Body of pancreas (tissue), 4 donors: ENCODE data around the gene PDZRN3. TPM values are rescaled to one million over a fixed set of nuclear protein-coding genes. Genes with fewer than 3 reads are reported as not detected.

Source experiments
- ATAC-seq: fragments of 150-250 bp; one replicate; pipeline ENCODE4 v1.9.1; 2016
- DNase-seq, 4 donors: peaks; one replicate each; pipeline ENCODE4 v3.0.0-alpha.2; 2019
- H3K27ac ChIP-seq, 4 donors: fragments of 200-600 bp; sonication (generic); 1 replicate in 3 of 4; 2 replicates in 1 of 4; pipeline versions ENCODE4 v1.5.1 to v1.6.1; 2016 to 2019; ENCODE audit warnings: mild to moderate bottlenecking in 1 of 4, mixed read lengths in 1 of 4, moderate library complexity in 1 of 4
- H3K27me3 ChIP-seq, 2 donors: fragments of 200-600 bp; sonication (generic); one replicate each; pipeline ENCODE4 v1.6.0; 2016; ENCODE audit warnings: mild to moderate bottlenecking in 1 of 2
- H3K36me3 ChIP-seq, 2 donors: fragments of 200-600 bp; sonication (generic); replicated peaks in 1 of 2; 2 replicates each; pipeline ENCODE4 v1.5.1; 2016; ENCODE audit warnings: low read depth in 2 of 2; ENCODE audit not compliant: insufficient read depth in 1 of 2
- H3K4me1 ChIP-seq: fragments of 200-600 bp; sonication (generic); one replicate; pipeline ENCODE4 v1.6.0; 2016
- H3K4me3 ChIP-seq, 2 donors: fragments of 200-600 bp; sonication (generic); 1 replicate in 1 of 2; 2 replicates in 1 of 2; pipeline ENCODE4 v1.5.1; 2016 to 2019
- H3K9me3 ChIP-seq, 3 donors: fragments of 200-600 bp; sonication (generic); 1 replicate in 2 of 3; 2 replicates in 1 of 3; pipeline ENCODE4 v1.5.1; 2016
- CTCF ChIP-seq, 7 experiments: fragments of 450-650 bp in 4 of 7; fragments of 200-600 bp in 3 of 7; sonication (generic) in 3 of 7; IDR thresholded peaks; one replicate each; pipeline ENCODE4 v1.5.1; 2016 to 2019; ENCODE audit warnings: antibody characterized with exemption in 7 of 7
- POLR2A ChIP-seq, 3 donors: fragments of 450-650 bp; IDR thresholded peaks; one replicate each; pipeline ENCODE4 v1.6.1; 2016; ENCODE audit warnings: antibody characterized with exemption in 3 of 3, mild to moderate bottlenecking in 2 of 3
- WGBS, 2 donors: methylation state at CpG; one replicate each; pipeline ENCODE4 v1.1.5; 2017; 5-methylcytosine and 5-hydroxymethylcytosine counted together
- intact Hi-C: fragments of 100-400 bp; cut with DNase I; formaldehyde crosslinking; loops from one replicate; pipeline ENCODE4 v1.15.1; 2023
- total RNA-seq, 2 donors: library from RNA; depleted of rRNA; stranded (reverse); fragments of >200 nt; gene quantifications; one replicate each; pipeline ENCODE4 v1.1.0, GENCODE V29; 2016

The PDZRN3 gene
- total RNA-seq, 2 donors from 2014 or later: 18.9 to 41.9 TPM

DNA sequence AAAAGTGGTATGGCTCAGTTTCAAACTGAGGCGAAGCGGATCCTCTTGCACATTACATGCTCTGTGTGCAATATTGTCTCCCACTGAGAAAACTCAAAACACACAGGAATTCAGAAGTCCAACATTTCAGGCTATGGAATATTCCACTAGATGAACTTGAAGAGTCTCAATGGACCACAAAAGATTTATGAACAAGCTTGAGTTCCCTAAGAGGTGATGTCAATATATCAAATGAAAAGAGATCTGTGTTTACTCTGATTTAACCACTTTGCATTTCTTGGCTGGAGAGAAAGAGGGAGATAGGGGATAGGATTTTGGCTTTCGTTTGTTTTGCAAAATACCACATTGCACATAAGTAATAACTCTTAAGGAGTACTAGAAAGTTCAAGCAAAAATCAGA is 20.3 kb downstream of the PDZRN3 start:
- intact Hi-C loops: no loop called here
- ATAC-seq: no peak
- Histone ChIP-seq H3K9me3 (no peaks in the 10 kb centered on the region), H3K27me3 (no peaks in the 10 kb centered on the region), H3K27ac (no peak overlapping the region), H3K4me1 (peaks cover 8% of the 10 kb centered on the region), H3K36me3 (no peaks in the 10 kb centered on the region), H3K4me3 (no peak overlapping the region)
- 81 to 84% methylated on average over 3 of the region's 3 CpGs for WGBS, 2 donors
- TF ChIP-seq CTCF (IDR thresholded peaks at IDR 0.05) (no peak), POLR2A (IDR thresholded peaks at IDR 0.05) (no peak)
- no peak for DNase-seq

DNA sequence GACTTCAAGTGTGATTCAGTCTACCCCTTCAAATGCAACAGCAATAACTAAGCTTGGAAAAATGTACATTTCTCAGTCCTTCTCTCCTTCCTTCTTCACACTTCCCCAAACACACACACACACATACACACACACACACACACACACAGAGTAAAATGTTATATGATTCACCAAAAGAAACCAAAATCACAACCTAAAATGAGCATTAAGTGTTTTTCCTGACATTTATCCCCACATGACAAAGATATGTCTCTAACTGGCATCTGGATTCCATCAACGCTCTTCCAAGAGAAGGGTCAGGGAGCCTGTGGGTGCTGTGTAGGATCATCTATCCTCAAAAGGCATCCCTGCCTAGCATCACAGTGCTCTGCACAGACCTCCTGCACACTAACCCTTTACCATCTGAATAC is 21.0 kb downstream of the PDZRN3 start:
- intact Hi-C loops: no loop called here
- DNase-seq (no peak), ATAC-seq (no peak)
- TF ChIP-seq POLR2A (IDR thresholded peaks at IDR 0.05): no peak
- no peak for TF ChIP-seq CTCF (IDR thresholded peaks at IDR 0.05)
- Histone ChIP-seq H3K27me3 (no peaks in the 10 kb centered on the region), H3K36me3 (no peaks in the 10 kb centered on the region), H3K27ac (no peak overlapping the region), H3K9me3 (no peaks in the 10 kb centered on the region), H3K4me3 (no peak overlapping the region), H3K4me1 (peaks cover 5% of the 10 kb centered on the region)
- 60 to 96% methylated on average over 1 of the region's 1 CpG for WGBS, 2 donors

GRCh38 chr3:73602170-73602569 is 22.6 kb downstream of the PDZRN3 start:
- 76 to 80% methylated on average over 3 of the region's 3 CpGs for WGBS, 2 donors
- no peaks in the 10 kb centered on the region for H3K9me3 ChIP-seq
- intact Hi-C loops: no loop called here
- no peak for ATAC-seq
- no peak for DNase-seq
- H3K27me3 ChIP-seq: no peaks in the 10 kb centered on the region
- TF ChIP-seq POLR2A (IDR thresholded peaks at IDR 0.05): no peak
- no peak for TF ChIP-seq CTCF (IDR thresholded peaks at IDR 0.05)
- H3K27ac ChIP-seq: no peak overlapping the region
- H3K36me3 ChIP-seq: no peaks in the 10 kb centered on the region
- H3K4me3 ChIP-seq: no peak overlapping the region
- H3K4me1 ChIP-seq: no peaks in the 10 kb centered on the region

GRCh38 chr3:73601481-73601880 is 23.3 kb downstream of the PDZRN3 start:
- TF ChIP-seq POLR2A (IDR thresholded peaks at IDR 0.05) (no peak), CTCF (IDR thresholded peaks at IDR 0.05) (no peak)
- Histone ChIP-seq H3K27me3 (no peaks in the 10 kb centered on the region), H3K4me1 (no peaks in the 10 kb centered on the region), H3K4me3 (no peak overlapping the region), H3K9me3 (no peaks in the 10 kb centered on the region), H3K36me3 (no peaks in the 10 kb centered on the region), H3K27ac (no peak overlapping the region)
- no peak for ATAC-seq
- WGBS, 2 donors: 87 to 91% methylated on average over 2 of the region's 2 CpGs
- intact Hi-C loops: no loop called here
- DNase-seq: no peak

- no peaks in the 10 kb centered on the region for H3K36me3 ChIP-seq
- H3K27me3 ChIP-seq: no peaks in the 10 kb centered on the region
- H3K4me1 ChIP-seq: no peaks in the 10 kb centered on the region
- no peaks in the 10 kb centered on the region for H3K9me3 ChIP-seq
- no peak for TF ChIP-seq CTCF (IDR thresholded peaks at IDR 0.05)
- no peak for TF ChIP-seq POLR2A (IDR thresholded peaks at IDR 0.05)
- intact Hi-C loops: no loop called here
- no peak for DNase-seq
- H3K4me3 ChIP-seq: no peak overlapping the region
- no peak overlapping the region for H3K27ac ChIP-seq
- ATAC-seq: no peak
- 60 to 71% methylated on average over 4 of the region's 4 CpGs for WGBS, 2 donors
Measured at GRCh38 chr3:73601011-73601410, 23.7 kb downstream of the PDZRN3 start.
